ENCODE results near the gene RBM6.

DNA sequence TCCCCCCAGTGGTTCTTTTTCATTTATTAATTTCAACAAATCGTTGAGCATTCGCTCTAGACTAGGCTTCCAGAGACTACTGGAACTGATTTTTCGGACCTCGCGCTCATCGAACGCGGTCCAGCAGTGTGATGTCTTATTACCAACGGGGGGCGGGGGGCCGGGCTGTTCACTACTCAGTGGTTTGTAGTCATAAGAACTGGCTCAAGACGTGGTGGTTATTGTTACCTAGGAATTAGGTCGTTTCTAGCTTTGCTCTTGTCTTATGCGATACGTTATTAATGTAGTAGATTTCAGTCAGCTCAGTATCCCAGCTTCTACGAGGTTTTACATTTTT lies 149.6 kb downstream of the RBM6 start:
- TF ChIP-seq EGR2 (tag by site-specific recombination; IDR thresholded peaks at IDR 0.05; ENCODE audit: low read depth) (no peak), MZF1 (tag by site-specific recombination; IDR thresholded peaks at IDR 0.05; ENCODE audit: borderline replicate concordance) (no peak), CTCF (tag by site-specific recombination; IDR thresholded peaks at IDR 0.05) (no peak), YY1 (tag by site-specific recombination; IDR thresholded peaks at IDR 0.05) (no peak), ZNF707 (tag by site-specific recombination; IDR thresholded peaks at IDR 0.05) (no peak), REST (tag by site-specific recombination; IDR thresholded peaks at IDR 0.05) (no peak), GFI1B (tag by site-specific recombination; IDR thresholded peaks at IDR 0.05) (no peak)

All from HEK293 (cell line).